Measurements from ENCODE around the gene NUP42.

DNA sequence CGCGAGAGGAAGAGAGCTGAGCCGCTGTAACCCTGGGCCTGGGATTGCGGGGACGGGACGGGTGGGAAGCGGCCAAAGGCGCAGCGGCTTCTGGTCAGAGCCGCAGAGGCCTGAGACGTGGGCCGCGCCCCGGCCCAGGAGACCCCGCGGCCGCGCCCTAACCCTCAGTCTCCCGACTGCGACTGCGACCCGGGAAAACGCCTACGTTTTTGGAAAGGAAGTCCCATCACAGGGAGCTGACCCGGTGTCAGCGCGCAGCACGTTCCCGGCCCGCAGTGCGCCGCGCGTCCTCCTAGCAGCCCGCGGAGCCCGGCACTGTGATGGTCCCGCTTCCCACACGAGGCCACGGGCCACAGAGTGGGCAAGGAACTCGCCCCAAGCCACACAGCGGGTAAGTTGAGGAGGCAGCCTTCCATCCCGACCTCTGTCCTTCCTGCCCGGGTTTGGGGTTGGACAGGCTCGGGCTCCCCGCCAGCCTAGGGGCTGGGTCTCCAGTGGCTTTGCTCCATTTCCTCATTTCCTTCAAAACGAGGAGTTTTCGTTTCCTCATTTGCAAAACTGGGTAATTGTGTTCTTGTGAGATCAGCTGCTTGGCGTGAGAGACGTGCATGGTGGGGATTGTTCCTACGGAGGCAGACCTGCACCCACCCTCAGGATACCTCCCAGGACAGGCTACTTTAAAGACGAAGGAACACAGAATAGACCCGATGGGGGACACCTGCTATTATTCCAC, 65.9 kb downstream of the NUP42 start:
- TF ChIP-seq, protein P1, sequence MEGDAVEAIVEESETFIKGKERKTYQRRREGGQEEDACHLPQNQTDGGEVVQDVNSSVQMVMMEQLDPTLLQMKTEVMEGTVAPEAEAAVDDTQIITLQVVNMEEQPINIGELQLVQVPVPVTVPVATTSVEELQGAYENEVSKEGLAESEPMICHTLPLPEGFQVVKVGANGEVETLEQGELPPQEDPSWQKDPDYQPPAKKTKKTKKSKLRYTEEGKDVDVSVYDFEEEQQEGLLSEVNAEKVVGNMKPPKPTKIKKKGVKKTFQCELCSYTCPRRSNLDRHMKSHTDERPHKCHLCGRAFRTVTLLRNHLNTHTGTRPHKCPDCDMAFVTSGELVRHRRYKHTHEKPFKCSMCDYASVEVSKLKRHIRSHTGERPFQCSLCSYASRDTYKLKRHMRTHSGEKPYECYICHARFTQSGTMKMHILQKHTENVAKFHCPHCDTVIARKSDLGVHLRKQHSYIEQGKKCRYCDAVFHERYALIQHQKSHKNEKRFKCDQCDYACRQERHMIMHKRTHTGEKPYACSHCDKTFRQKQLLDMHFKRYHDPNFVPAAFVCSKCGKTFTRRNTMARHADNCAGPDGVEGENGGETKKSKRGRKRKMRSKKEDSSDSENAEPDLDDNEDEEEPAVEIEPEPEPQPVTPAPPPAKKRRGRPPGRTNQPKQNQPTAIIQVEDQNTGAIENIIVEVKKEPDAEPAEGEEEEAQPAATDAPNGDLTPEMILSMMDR (IDR thresholded peaks at IDR 0.05), result no peak
- TF ChIP-seq SP1 (CRISPR knock-in tag; conservative IDR thresholded peaks at IDR 0.05), result no peak
- TF ChIP-seq, protein P2, sequence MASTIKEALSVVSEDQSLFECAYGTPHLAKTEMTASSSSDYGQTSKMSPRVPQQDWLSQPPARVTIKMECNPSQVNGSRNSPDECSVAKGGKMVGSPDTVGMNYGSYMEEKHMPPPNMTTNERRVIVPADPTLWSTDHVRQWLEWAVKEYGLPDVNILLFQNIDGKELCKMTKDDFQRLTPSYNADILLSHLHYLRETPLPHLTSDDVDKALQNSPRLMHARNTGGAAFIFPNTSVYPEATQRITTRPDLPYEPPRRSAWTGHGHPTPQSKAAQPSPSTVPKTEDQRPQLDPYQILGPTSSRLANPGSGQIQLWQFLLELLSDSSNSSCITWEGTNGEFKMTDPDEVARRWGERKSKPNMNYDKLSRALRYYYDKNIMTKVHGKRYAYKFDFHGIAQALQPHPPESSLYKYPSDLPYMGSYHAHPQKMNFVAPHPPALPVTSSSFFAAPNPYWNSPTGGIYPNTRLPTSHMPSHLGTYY (CRISPR knock-in tag; IDR thresholded peaks at IDR 0.05), result no peak
- TF ChIP-seq CREM (CRISPR knock-in tag; IDR thresholded peaks at IDR 0.05), result no peak
